Dermis blood vessel endothelial cell (primary cell): Measurements from ENCODE around the gene PPAN. TPM values are rescaled to one million over a fixed set of nuclear protein-coding genes. Genes with fewer than 3 reads are reported as not detected.

Source experiments
- DNase-seq: peaks from one replicate; pipeline ENCODE4 v3.0.0; 2010
- total RNA-seq: library from RNA; depleted of rRNA; stranded (reverse); fragments of >200 nt; gene quantifications from 2 replicates; pipeline ENCODE4 v1.2.3, GENCODE V29; 2014

Gene PPAN
- total RNA-seq, 1 donor from 2014 or later, result 25.4 TPM

DNA sequence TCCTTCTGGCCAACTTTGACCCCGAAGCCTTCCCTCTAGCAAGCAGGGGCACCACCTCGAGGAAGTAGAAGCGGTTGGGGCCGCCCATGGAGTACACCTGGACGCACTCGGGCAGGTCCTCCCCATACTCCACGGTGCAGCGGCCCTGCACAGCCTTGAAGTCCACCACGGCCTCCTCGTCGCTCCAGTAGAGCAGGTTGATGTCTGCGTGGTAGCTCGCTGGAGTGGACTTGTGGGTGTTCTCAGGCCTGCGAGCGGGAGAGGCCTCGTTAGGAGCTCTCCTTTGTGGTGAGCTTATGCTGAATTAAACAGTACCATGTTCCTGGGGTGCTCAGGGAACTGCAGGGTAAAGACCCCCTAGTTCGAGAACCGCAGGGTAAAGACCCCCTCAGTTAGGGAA is 35.8 kb downstream of the PPAN start:
- no peak for DNase-seq

DNA sequence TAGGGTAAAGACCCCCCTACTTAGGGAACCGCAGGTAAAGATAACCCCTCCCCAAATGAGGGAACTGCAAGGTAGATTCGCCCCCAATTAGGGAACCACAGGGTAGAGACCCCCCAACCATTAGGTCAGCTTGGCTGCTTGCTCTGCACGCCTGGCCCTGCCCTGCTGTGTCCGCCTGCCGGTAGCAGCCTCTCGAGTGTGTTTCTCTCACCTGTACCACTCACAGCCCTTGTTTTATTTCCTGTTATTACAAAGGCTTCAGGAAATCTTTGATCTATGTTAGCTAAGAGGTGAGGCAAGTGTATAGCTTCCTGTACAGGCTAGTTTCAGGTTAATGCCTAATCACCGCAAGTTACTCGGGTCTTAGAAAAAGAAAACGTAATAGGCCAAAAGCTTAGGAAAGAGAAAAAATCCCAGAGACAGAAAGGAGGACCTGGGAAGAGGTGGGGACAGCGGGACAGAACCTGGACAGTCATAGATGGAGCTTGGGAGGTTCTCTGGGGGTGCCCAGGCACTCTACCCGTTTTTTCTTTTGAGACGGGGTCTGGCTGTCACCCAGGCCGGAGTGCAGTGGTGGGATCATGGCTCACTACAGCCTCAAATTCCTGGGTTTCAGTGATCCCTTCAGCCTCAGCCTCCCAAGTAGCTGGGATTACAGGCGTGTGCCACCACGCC is 36.7 kb downstream of the PPAN start:
- no peak for DNase-seq

GRCh38 chr19:10143681-10144080 is 37.5 kb downstream of the PPAN start:
- DNase-seq, result no peak

DNA sequence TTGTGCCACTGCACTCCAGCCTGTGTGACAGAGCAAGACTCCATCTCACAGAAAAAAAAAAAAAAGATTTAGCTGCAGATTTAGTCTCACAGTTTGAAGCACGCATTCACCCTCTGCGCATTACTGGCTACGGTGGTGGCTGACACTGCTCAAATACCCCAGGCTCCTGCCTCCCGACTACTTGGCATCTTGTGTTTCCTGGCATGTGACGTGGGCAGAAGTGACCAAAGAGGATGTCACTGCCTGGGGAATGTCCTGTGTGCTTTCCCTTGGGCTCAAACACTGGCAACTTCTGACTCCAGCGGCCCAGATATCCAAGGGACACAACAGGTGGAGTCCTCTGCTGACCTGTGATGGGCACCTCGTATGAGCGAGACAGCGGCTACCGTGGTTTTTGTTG is 38.2 kb downstream of the PPAN start:
- no peak for DNase-seq

DNA sequence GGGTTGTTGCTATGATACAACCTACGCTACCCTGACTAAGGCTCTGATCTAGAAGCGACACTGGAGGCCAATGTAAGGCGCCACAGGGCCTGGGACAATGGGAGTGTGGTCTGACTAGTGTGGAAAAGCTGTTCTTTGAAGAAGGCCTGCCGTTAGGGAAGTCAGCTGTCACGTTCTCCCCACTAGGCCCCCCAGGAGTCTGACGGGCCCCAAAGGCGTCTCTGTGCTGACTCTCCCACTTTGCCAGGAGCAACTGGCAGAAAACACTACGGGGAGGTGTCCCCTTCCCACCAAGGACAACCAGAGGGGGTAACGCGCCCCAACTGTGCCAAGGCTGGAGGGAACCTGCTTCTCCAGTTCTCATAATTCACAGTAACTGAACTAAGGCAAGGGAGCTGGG is 38.9 kb downstream of the PPAN start:
- no peak for DNase-seq

DNA sequence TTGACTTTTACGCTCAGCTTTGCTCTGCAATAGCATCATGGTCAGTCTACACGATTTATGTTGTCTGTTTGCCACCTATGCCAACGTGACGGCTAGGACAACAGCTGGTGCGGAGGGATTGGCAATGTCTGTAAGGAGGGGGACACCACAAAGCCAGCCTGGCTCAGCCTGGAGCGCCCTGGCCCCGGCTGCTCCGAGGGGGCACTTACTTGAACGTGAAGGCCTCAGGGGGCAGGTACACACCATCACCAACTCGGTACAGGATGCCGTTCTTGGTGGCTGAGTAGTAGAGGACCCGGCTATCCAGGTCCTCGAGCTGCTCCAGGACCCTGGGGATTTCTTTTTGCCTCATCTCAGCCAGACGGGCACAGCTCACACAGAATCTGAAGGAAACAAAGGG is 40.0 kb downstream of the PPAN start:
- no peak for DNase-seq

DNA sequence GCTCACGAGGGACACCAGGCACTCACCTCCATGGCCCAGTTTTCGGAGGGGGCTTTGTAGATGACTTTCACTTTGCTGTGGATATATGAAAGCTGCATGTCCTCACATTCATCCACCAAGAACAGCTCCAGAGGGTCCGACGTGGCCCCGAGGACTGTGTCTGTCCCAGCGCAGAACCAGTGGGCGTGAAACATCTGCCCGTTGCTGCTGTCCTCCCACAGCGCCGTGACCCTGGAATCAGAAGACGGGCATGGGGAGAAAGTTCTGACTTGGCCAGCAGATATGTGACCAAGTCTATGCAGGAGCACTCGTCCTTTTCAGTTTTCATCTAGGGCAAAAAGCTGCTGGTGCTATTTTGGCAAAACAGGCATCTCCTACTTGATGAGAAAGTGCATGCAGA is 43.3 kb downstream of the PPAN start:
- no peak for DNase-seq

- DNase-seq, result no peak
These were observed 45.4 kb downstream of the PPAN start for GRCh38 chr19:10151521-10151920.

DNA sequence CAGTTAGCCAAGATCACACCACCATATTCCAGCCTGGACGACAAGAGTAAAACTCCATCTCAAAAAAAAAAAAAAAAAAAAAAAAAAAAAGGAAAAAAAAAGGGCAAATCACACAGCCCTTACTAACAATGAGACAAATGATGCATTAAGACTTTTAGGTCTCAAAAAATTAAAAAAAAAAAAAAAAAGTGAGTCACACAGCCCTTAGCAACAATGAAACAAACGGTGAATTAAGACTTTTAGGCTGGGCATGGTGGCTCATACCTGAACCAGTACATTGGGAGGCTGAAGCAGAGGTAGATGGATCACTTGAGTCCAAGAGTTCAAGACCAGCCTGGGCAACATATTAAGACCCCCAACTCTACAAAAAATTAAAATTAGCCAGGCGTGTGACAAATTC is 45.9 kb downstream of the PPAN start:
- no peak for DNase-seq

GRCh38 chr19:10155839-10156238 is 49.7 kb downstream of the PPAN start:
- peak; percentile 45 for DNase-seq

DNA sequence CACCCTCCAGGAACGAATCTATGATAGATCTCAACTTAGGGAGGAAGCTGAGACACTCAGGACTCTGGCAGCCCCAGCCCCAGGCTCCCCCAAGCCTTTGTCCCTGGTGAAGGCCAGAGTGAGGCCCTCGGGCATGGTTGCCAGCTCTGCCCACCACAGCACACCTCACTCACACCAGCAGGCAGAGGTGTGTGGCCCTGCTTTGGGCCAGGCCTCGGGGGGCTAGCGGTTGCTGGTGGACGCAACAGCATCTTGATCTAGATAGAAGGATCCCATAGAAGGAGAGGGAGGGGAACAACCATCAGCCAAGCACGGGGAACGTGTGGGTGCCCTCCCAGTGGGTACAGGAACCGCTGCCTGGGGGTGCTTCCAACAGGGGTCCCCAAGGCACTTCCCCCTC is 51.9 kb downstream of the PPAN start:
- DNase-seq, result no peak

- DNase-seq, result no peak
These were observed 52.3 kb downstream of the PPAN start for GRCh38 chr19:10158485-10158884.

GRCh38 chr19:10159610-10160009 is 53.4 kb downstream of the PPAN start:
- no peak for DNase-seq

Other genes with a start within 250 kb of the PPAN start
- gene OLFM2, start 169.8 kb upstream of the PPAN start, total RNA-seq, result 0.65 and 2.2 TPM in 2 replicates
- 0.23 and 0.68 TPM in 2 replicates for gene COL5A3, start 95.9 kb upstream of the PPAN start, total RNA-seq
- not detected in 2 replicates for gene RDH8, start 92.9 kb upstream of the PPAN start, total RNA-seq
- gene SHFL, start 20.0 kb upstream of the PPAN start, total RNA-seq, result 29.4 and 31.6 TPM in 2 replicates
- 0.28 and 0.68 TPM in 2 replicates for gene ANGPTL6, start 3.7 kb upstream of the PPAN start, total RNA-seq
- gene P2RY11, start 5.3 kb downstream of the PPAN start, total RNA-seq, result 2.6 and 4.6 TPM in 2 replicates
- 307 and 366 TPM in 2 replicates for gene EIF3G, start 13.5 kb downstream of the PPAN start, total RNA-seq
- 37.9 and 67.9 TPM in 2 replicates for gene DNMT1, start 88.6 kb downstream of the PPAN start, total RNA-seq
- gene S1PR2, start 125.0 kb downstream of the PPAN start, total RNA-seq, result 0.70 and 0.85 TPM in 2 replicates
- 19.9 and 44.6 TPM in 2 replicates for gene MRPL4, start 145.9 kb downstream of the PPAN start, total RNA-seq
- gene ICAM1, start 164.8 kb downstream of the PPAN start, total RNA-seq, result 21.3 and 59.7 TPM in 2 replicates
- gene ICAM4, start 180.6 kb downstream of the PPAN start, total RNA-seq, result 0.79 and 0.85 TPM in 2 replicates
- gene ICAM5, start 183.6 kb downstream of the PPAN start, total RNA-seq, result 0.09 and 0.17 TPM in 2 replicates
- gene ZGLP1, start 203.5 kb downstream of the PPAN start, total RNA-seq, result 0.47 and 1.4 TPM in 2 replicates
- gene FDX2, start 209.7 kb downstream of the PPAN start, total RNA-seq, result 18.7 and 25.4 TPM in 2 replicates
- 13.3 and 30.9 TPM in 2 replicates for gene RAVER1, start 227.2 kb downstream of the PPAN start, total RNA-seq
- gene ICAM3, start 233.3 kb downstream of the PPAN start, total RNA-seq, result 7.2 and 9.4 TPM in 2 replicates